SK-N-SH (cell line): ENCODE measurements around the gene SEMA4D. TPM values are rescaled to one million over a fixed set of nuclear protein-coding genes. Genes with fewer than 3 reads are reported as not detected.

Experiments used
- CTCF ChIA-PET: fragments of 300-600, 350-600 bp; formaldehyde crosslinking; extraction: SDS; loops from one replicate; lab custom pipeline; 2021; lab: Yijun Ruan, JAX
- POLR2A ChIA-PET: fragments of 350-600 bp; sonication (Branson Sonifier 250); formaldehyde crosslinking; extraction: SDS; loops from one replicate; lab custom pipeline; 2020; ENCODE audit warnings: antibody characterized with exemption, inconsistent platforms; lab: Yijun Ruan, JAX
- DNase-seq: peaks from one replicate; pipeline ENCODE4 v3.0.0; 2012
- H2AFZ ChIP-seq: fragments of 200-600 bp; sonication (generic); 2 replicates; pipeline ENCODE4 v1.8.1; 2016; ENCODE audit warnings: antibody characterized with exemption, mild to moderate bottlenecking, low read depth
- H3F3A ChIP-seq: fragments of 200-600 bp; sonication (generic); replicated peaks from 2 replicates; pipeline ENCODE3; 2016; ENCODE audit warnings: antibody characterized with exemption, mild to moderate bottlenecking; ENCODE audit not compliant: insufficient read depth
- H3K27ac ChIP-seq, 2 experiments: fragments of 200-500 bp in 1 of 2; fragments of 200-600 bp in 1 of 2; sonication (Bioruptor generic) in 1 of 2; sonication (generic), shearing (Covaris generic) in 1 of 2; 2 replicates each; pipeline versions ENCODE4 v1.5.1 to v1.6.1; 2014 to 2016; ENCODE audit warnings: low read depth in 2 of 2, inconsistent platforms in 1 of 2, low read length in 1 of 2, mild to moderate bottlenecking in 1 of 2, mixed read lengths in 1 of 2
- H3K27me3 ChIP-seq: fragments of 200-600 bp; sonication (generic), shearing (Covaris generic); 2 replicates; pipeline ENCODE4 v1.6.1; 2016; ENCODE audit warnings: mixed run types; ENCODE audit not compliant: insufficient read depth
- H3K36me3 ChIP-seq, 2 experiments: fragments of 200-500 bp in 1 of 2; fragments of 200-600 bp in 1 of 2; sonication (Bioruptor generic) in 1 of 2; sonication (generic) in 1 of 2; replicated peaks in 1 of 2; 2 replicates each; pipeline versions ENCODE3 to v1.5.1; 2014 to 2016; ENCODE audit warnings: low read length in 1 of 2, mild to moderate bottlenecking in 1 of 2; ENCODE audit not compliant: insufficient read depth in 2 of 2, control insufficient read depth in 1 of 2
- H3K4me1 ChIP-seq, 2 experiments: fragments of 200-500 bp in 1 of 2; fragments of 200-600 bp in 1 of 2; sonication (Bioruptor generic) in 1 of 2; sonication (generic), shearing (Covaris generic) in 1 of 2; 2 replicates each; pipeline versions ENCODE4 v1.5.1 to v1.6.1; 2014 to 2016; ENCODE audit warnings: low read depth in 1 of 2, low read length in 1 of 2, mixed run types in 1 of 2; ENCODE audit not compliant: insufficient read depth in 2 of 2, control insufficient read depth in 1 of 2
- H3K4me2 ChIP-seq: fragments of 200-600 bp; sonication (generic), shearing (Covaris generic); 2 replicates; pipeline ENCODE4 v1.6.1; 2017; ENCODE audit warnings: mixed run types
- H3K4me3 ChIP-seq, 2 experiments: fragments of 200-500 bp in 1 of 2; fragments of 200-600 bp in 1 of 2; sonication (Bioruptor generic) in 1 of 2; sonication (generic), shearing (Covaris generic) in 1 of 2; 2 replicates each; pipeline versions ENCODE4 v1.5.1 to v1.8.1; 2014 to 2016; ENCODE audit warnings: low read depth in 2 of 2, inconsistent platforms in 1 of 2, low read length in 1 of 2, mild to moderate bottlenecking in 1 of 2, mixed read lengths in 1 of 2, moderate library complexity in 1 of 2
- H3K79me2 ChIP-seq: fragments of 200-600 bp; sonication (generic); 2 replicates; pipeline ENCODE4 v1.8.1; 2017; ENCODE audit warnings: mild to moderate bottlenecking; ENCODE audit not compliant: insufficient read depth
- H3K9ac ChIP-seq: fragments of 200-600 bp; sonication (generic); 2 replicates; pipeline ENCODE4 v1.6.1; 2017; ENCODE audit warnings: mixed run types
- H3K9me2 ChIP-seq: fragments of 200-600 bp; sonication (generic); 2 replicates; pipeline ENCODE4 v1.6.1; 2017; ENCODE audit warnings: mixed run types
- H3K9me3 ChIP-seq: fragments of 200-600 bp; sonication (generic); 2 replicates; pipeline ENCODE4 v1.6.1; 2017; ENCODE audit warnings: mixed run types, mild to moderate bottlenecking, moderate library complexity
- H4K20me1 ChIP-seq: fragments of 200-600 bp; sonication (generic); 2 replicates; pipeline ENCODE4 v1.6.1; 2017; ENCODE audit warnings: mild to moderate bottlenecking, mixed run types; ENCODE audit not compliant: insufficient read depth
- CHD2 ChIP-seq: fragments of 150-350 bp; IDR thresholded peaks from 2 replicates; pipeline ENCODE4 v1.6.1; 2018; ENCODE audit warnings: low read length; ENCODE audit not compliant: partially characterized antibody
- CTCF ChIP-seq: fragments of 200-600 bp; sonication (generic); IDR thresholded peaks from 2 replicates; pipeline ENCODE4 v1.6.1; 2017; ENCODE audit warnings: antibody characterized with exemption, mild to moderate bottlenecking, moderate library complexity
- FOXM1 ChIP-seq: IDR thresholded peaks from 2 replicates; pipeline ENCODE4 v1.4.0; 2012; ENCODE audit warnings: low read depth, mild to moderate bottlenecking
- IRF3 ChIP-seq: fragments of 150-350 bp; IDR thresholded peaks from 2 replicates; pipeline ENCODE4 v1.6.1; 2016; ENCODE audit warnings: mild to moderate bottlenecking, low read depth, low read length
- MEF2A ChIP-seq: IDR thresholded peaks from 2 replicates; pipeline ENCODE4 v1.4.0; 2012; ENCODE audit warnings: low read depth, borderline replicate concordance
- NFIC ChIP-seq: IDR thresholded peaks from 2 replicates; pipeline ENCODE4 v1.4.0; 2012; ENCODE audit warnings: borderline replicate concordance
- NRF1 ChIP-seq: IDR thresholded peaks from 2 replicates; pipeline ENCODE4 v1.6.1; 2012; ENCODE audit warnings: low read depth, mild to moderate bottlenecking, low read length
- PBX3 ChIP-seq: IDR thresholded peaks from 2 replicates; pipeline ENCODE4; 2012
- POLR2AphosphoS5 ChIP-seq: IDR thresholded peaks from 2 replicates; pipeline ENCODE4 v1.6.1; 2012; ENCODE audit warnings: low read depth, low read length
- RAD21 ChIP-seq: IDR thresholded peaks from 2 replicates; pipeline ENCODE4 v1.6.1; 2012; ENCODE audit warnings: mild to moderate bottlenecking, low read length
- REST ChIP-seq: IDR thresholded peaks from 2 replicates; pipeline ENCODE4 v1.6.1; 2012; ENCODE audit warnings: mild to moderate bottlenecking, low read depth, low read length, moderate library complexity
- RXRA ChIP-seq: IDR thresholded peaks from 2 replicates; pipeline ENCODE4 v1.4.0; 2012; ENCODE audit warnings: low read depth, mild to moderate bottlenecking, borderline replicate concordance
- SMC3 ChIP-seq: IDR thresholded peaks from 2 replicates; pipeline ENCODE4 v1.6.1; 2012; ENCODE audit warnings: low read depth, low read length, improper control_type of control experiment
- TAF1 ChIP-seq: IDR thresholded peaks from 2 replicates; pipeline ENCODE4 v1.6.1; 2012; ENCODE audit warnings: low read depth, mild to moderate bottlenecking, low read length, moderate library complexity, borderline replicate concordance
- WGBS: methylation state at CpG from one replicate; pipeline ENCODE4 v1.1.6; 2017; ENCODE audit warnings: low lambda C conversion rate; 5-methylcytosine and 5-hydroxymethylcytosine counted together
- polyA plus RNA-seq, 3 experiments: library from polyadenylated mRNA; depleted of rRNA; stranded (reverse); fragments of >200 nt; gene quantifications; 2 replicates each; pipeline ENCODE4 v1.2.3, GENCODE V29; 2012

The SEMA4D gene
- polyA plus RNA-seq, 1 of the 3 experiments (the other 2 are of a cell fraction) = 4.8 TPM

GRCh38 chr9:89436963-89437625 is 60.8 kb downstream of the SEMA4D start:
- H3K4me2 ChIP-seq = no peak overlapping the region
- no peak for DNase-seq
- WGBS = 81% methylated on average over 4 of the region's 17 CpGs
- H4K20me1 ChIP-seq = no peaks in the 10 kb centered on the region
- POLR2A ChIA-PET = no interaction called here
- no peaks in the 10 kb centered on the region for H3K9me2 ChIP-seq
- H3K79me2 ChIP-seq = no peaks in the 10 kb centered on the region
- no peak overlapping the region for H2AFZ ChIP-seq
- H3F3A ChIP-seq = peaks cover 3% of the 10 kb centered on the region
- no peak overlapping the region for H3K27ac ChIP-seq
- H3K36me3 ChIP-seq = no peaks in the 10 kb centered on the region
- peaks cover 6 to 19% of the 10 kb centered on the region in 2 experiments; a peak in 1 of 4 replicates for H3K4me1 ChIP-seq
- TF ChIP-seq REST (no peak), CTCF (no peak), RXRA (no peak), TAF1 (no peak), POLR2AphosphoS5 (no peak), MEF2A (no peak), SMC3 (no peak)
- TF ChIP-seq, all 33 proteins: peak for 0
- Histone ChIP-seq H3K9ac (no peak overlapping the region), H3K27me3 (no peaks in the 10 kb centered on the region), H3K9me3 (no peaks in the 10 kb centered on the region), H3K4me3 (no peak overlapping the region)
- CTCF ChIA-PET = interaction anchor here (1.2 kb wide), 1 partner anchor 112 kb away, joined by 5 read pairs; no protein-coding TSS in a partner anchor

GRCh38 chr9:89436326-89436725 is 61.6 kb downstream of the SEMA4D start:
- no peaks in the 10 kb centered on the region for H3K36me3 ChIP-seq
- no peak overlapping the region for H3K27ac ChIP-seq
- no peaks in the 10 kb centered on the region for H4K20me1 ChIP-seq
- no peaks in the 10 kb centered on the region for H3K9me3 ChIP-seq
- WGBS = 86% methylated on average over 11 of the region's 13 CpGs
- H3K9me2 ChIP-seq = no peaks in the 10 kb centered on the region
- no peak for DNase-seq
- no peak overlapping the region for H3K4me3 ChIP-seq
- H3K9ac ChIP-seq = no peak overlapping the region
- no peak overlapping the region for H2AFZ ChIP-seq
- no peaks in the 10 kb centered on the region for H3K79me2 ChIP-seq
- ChIA-PET CTCF (interaction anchor here (1.2 kb wide), 1 partner anchor 113 kb away, joined by 5 read pairs; no protein-coding TSS in a partner anchor), POLR2A (no interaction called here)
- TF ChIP-seq IRF3 (no peak), PBX3 (no peak), NRF1 (no peak), FOXM1 (no peak), TAF1 (no peak), CHD2 (no peak), NFIC (no peak), RAD21 (no peak)
- no peaks in the 10 kb centered on the region for H3K27me3 ChIP-seq
- H3K4me1 ChIP-seq = peaks cover 6 to 19% of the 10 kb centered on the region in 2 experiments; a peak in 1 of 4 replicates
- H3K4me2 ChIP-seq = no peak overlapping the region
- peaks cover 3% of the 10 kb centered on the region for H3F3A ChIP-seq
